OCI-LY1 (cell line): ENCODE data around the gene SLC25A34.

ENCODE experiments used
- H2AFZ ChIP-seq: fragments of 200-600 bp; sonication (generic), shearing (Covaris generic); 2 replicates; pipeline ENCODE4 v1.6.0; 2014; ENCODE audit warnings: antibody characterized with exemption, mild to moderate bottlenecking, low read length
- H3F3A ChIP-seq: fragments of 200-600 bp; sonication (generic), shearing (Covaris generic); 2 replicates; pipeline ENCODE4 v1.6.0; 2014; ENCODE audit warnings: mild to moderate bottlenecking, antibody characterized with exemption, low read length, moderate library complexity; ENCODE audit not compliant: insufficient read depth
- H3K27ac ChIP-seq: fragments of 200-600 bp; sonication (generic); 2 replicates; pipeline ENCODE4 v1.5.1; 2014; ENCODE audit warnings: low read length, mixed run types, mild to moderate bottlenecking, low read depth; ENCODE audit not compliant: poor library complexity, severe bottlenecking
- H3K27me3 ChIP-seq: fragments of 200-600 bp; sonication (generic); 2 replicates; pipeline ENCODE4 v1.6.0; 2014; ENCODE audit warnings: antibody characterized with exemption, mild to moderate bottlenecking, low read length, moderate library complexity; ENCODE audit not compliant: insufficient read depth
- H3K36me3 ChIP-seq: fragments of 200-600 bp; sonication (generic); 2 replicates; pipeline ENCODE4 v1.6.1; 2014; ENCODE audit warnings: mild to moderate bottlenecking, antibody characterized with exemption, low read length, moderate library complexity, mixed read lengths; ENCODE audit not compliant: insufficient read depth
- H3K4me1 ChIP-seq: fragments of 200-600 bp; sonication (generic); 2 replicates; pipeline ENCODE4 v1.5.1; 2014; ENCODE audit warnings: mild to moderate bottlenecking, low read length, moderate library complexity; ENCODE audit not compliant: insufficient read depth, severe bottlenecking
- H3K4me2 ChIP-seq: fragments of 200-600 bp; sonication (generic), shearing (Covaris generic); 2 replicates; pipeline ENCODE4 v1.6.1; 2014; ENCODE audit warnings: low read length
- H3K4me3 ChIP-seq: fragments of 200-600 bp; sonication (generic); 2 replicates; pipeline ENCODE4 v1.5.1; 2014; ENCODE audit warnings: low read length, low read depth, mild to moderate bottlenecking, mixed read lengths; ENCODE audit not compliant: poor library complexity, severe bottlenecking
- H3K79me2 ChIP-seq: fragments of 200-600 bp; shearing (Covaris generic); 2 replicates; pipeline ENCODE4 v1.6.1; 2016; ENCODE audit warnings: mixed run types, low read length, mixed read lengths; ENCODE audit not compliant: insufficient read depth
- H3K9ac ChIP-seq: fragments of 200-600 bp; sonication (generic), shearing (Covaris generic); 2 replicates; pipeline ENCODE4 v1.6.1; 2014; ENCODE audit warnings: mild to moderate bottlenecking, low read length, mixed read lengths
- H3K9me2 ChIP-seq: fragments of 200-600 bp; sonication (generic), shearing (Covaris generic); 2 replicates; pipeline ENCODE4 v1.6.1; 2014; ENCODE audit warnings: low read depth, mild to moderate bottlenecking, low read length, mixed read lengths
- H3K9me3 ChIP-seq: fragments of 200-600 bp; shearing (Covaris generic); 2 replicates; pipeline ENCODE4 v1.6.1; 2014; ENCODE audit warnings: low read length, mixed read lengths
- H4K20me1 ChIP-seq: fragments of 200-600 bp; sonication (generic), shearing (Covaris generic); 2 replicates; pipeline ENCODE4 v1.6.0; 2016; ENCODE audit warnings: mild to moderate bottlenecking, low read length; ENCODE audit not compliant: insufficient read depth
- CTCF ChIP-seq: fragments of 200-600 bp; sonication (generic), shearing (Covaris generic); IDR thresholded peaks from 2 replicates; pipeline ENCODE4 v1.5.1; 2017; ENCODE audit warnings: mild to moderate bottlenecking, antibody characterized with exemption, low read length, moderate library complexity, mixed read lengths
- EZH2 ChIP-seq: fragments of 200-600 bp; sonication (generic), shearing (Covaris generic); IDR thresholded peaks from 2 replicates; pipeline ENCODE4 v1.8.0; 2017; ENCODE audit warnings: borderline replicate concordance, mixed run types, mild to moderate bottlenecking, antibody characterized with exemption, low read length, moderate library complexity, mixed read lengths

The SLC25A34 gene

DNA sequence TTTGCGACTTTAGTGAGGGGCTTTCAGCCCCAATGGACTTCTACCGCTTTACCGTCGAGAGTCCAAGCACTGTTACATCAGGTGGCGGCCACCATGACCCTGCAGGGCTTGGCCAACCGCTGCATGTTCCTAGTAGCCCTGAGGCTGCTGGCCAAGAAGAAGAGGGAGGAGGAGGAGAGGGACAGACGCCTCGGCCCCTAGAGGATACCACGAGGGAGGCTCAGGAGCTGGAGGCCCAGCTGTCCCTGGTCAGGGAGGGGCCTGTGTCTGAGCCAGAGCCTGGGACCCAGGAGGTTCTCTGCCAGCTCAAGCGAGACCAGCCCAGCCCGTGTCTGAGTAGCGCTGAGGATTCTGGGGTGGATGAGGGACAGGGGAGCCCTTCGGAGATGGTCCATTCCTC lies 8.6 kb upstream of the SLC25A34 start:
- Histone ChIP-seq H3K36me3 (peaks cover 59% of the 10 kb centered on the region), H3F3A (no peaks in the 10 kb centered on the region)

DNA sequence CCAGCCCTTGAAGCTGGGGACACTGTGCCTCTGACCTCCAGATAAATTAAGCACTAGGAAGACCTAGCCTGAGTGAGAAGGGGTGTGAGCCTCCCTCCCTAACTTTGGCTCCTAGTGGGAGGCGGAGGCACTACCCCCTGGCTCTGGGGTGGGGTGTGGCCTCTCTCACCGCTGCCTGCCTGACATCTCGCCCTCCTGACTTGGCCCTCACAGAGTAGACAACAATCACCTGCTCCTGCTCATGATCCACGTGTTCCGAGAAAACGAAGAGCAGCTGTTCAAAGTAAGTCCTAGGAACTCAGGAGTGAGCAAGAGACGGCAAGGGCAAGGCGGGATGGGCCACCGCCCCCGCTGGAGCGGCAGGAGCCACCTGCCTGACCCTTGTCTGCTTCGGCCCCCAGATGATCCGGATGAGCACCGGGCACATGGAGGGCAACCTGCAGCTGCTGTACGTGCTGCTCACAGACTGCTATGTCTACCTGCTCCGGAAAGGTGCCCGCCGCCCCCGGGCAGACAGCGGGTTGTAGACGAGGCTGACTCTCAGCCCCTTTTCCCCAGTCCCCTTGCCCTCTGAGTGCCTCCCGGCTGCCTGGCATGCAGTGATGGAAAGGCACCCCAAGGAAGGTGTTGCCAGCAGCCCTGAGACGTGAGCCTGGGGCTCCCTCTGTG lies 8.1 kb upstream of the SLC25A34 start:
- no peaks in the 10 kb centered on the region for H3K9me3 ChIP-seq
- H3K36me3 ChIP-seq: peaks cover 60% of the 10 kb centered on the region
- no peaks in the 10 kb centered on the region for H3K9me2 ChIP-seq

More for the DNA sequence above, 8.6 kb upstream of the SLC25A34 start:
- H3K27ac ChIP-seq: no peak overlapping the region
- no peaks in the 10 kb centered on the region for H3K79me2 ChIP-seq
- no peaks in the 10 kb centered on the region for H3K9me2 ChIP-seq
- no peaks in the 10 kb centered on the region for H4K20me1 ChIP-seq
- H3K9me3 ChIP-seq: no peaks in the 10 kb centered on the region
- H3K9ac ChIP-seq: no peak overlapping the region
- no peak for TF ChIP-seq EZH2
- no peak for TF ChIP-seq CTCF
- H3K27me3 ChIP-seq: no peaks in the 10 kb centered on the region
- no peak overlapping the region for H3K4me2 ChIP-seq
- H2AFZ ChIP-seq: no peak overlapping the region
- no peaks in the 10 kb centered on the region for H3K4me1 ChIP-seq
- no peak overlapping the region for H3K4me3 ChIP-seq

GRCh38 chr1:15728937-15729657 lies 7.0 kb upstream of the SLC25A34 start:
- Histone ChIP-seq H4K20me1 (no peaks in the 10 kb centered on the region), H2AFZ (no peak overlapping the region), H3K36me3 (peaks cover 66% of the 10 kb centered on the region), H3K79me2 (no peaks in the 10 kb centered on the region), H3K9ac (no peak overlapping the region), H3K4me3 (no peak overlapping the region), H3K27ac (no peak overlapping the region), H3F3A (no peaks in the 10 kb centered on the region), H3K9me2 (no peaks in the 10 kb centered on the region), H3K4me2 (no peak overlapping the region), H3K27me3 (no peaks in the 10 kb centered on the region), H3K9me3 (no peaks in the 10 kb centered on the region), H3K4me1 (no peaks in the 10 kb centered on the region)
- TF ChIP-seq CTCF (no peak), EZH2 (no peak)

More for the DNA sequence above, 8.1 kb upstream of the SLC25A34 start:
- H3K79me2 ChIP-seq: no peaks in the 10 kb centered on the region
- no peaks in the 10 kb centered on the region for H3F3A ChIP-seq
- no peak overlapping the region for H2AFZ ChIP-seq
- no peak overlapping the region for H3K4me2 ChIP-seq
- no peak for TF ChIP-seq CTCF
- no peak for TF ChIP-seq EZH2
- no peak overlapping the region for H3K27ac ChIP-seq
- no peaks in the 10 kb centered on the region for H4K20me1 ChIP-seq
- no peak overlapping the region for H3K4me3 ChIP-seq
- no peaks in the 10 kb centered on the region for H3K4me1 ChIP-seq
- no peak overlapping the region for H3K9ac ChIP-seq
- no peaks in the 10 kb centered on the region for H3K27me3 ChIP-seq
